GM19452 (cell line): ENCODE data around the gene ELOVL6.
"Not testable (repeated sequence)": the region's sequence is repeated elsewhere in the genome, so short reads cannot be mapped to it uniquely, and the experiment has no call there.

ENCODE experiments used
- ATAC-seq: cut with Tn5 transposase; IDR thresholded peaks from one replicate; pipeline ENCODE4 v1.9.1; 2021; ENCODE audit not compliant: unreplicated experiment

ELOVL6 gene

GRCh38 chr4:110039164-110039563 is 159.3 kb downstream of the ELOVL6 start:
- ATAC-seq, result not testable (repeated sequence)

GRCh38 chr4:110034026-110034393 is 164.4 kb downstream of the ELOVL6 start:
- ATAC-seq, result peak; percentile 96

- peak; percentile 5 for ATAC-seq
Measured at GRCh38 chr4:110033355-110034025, 164.9 kb downstream of the ELOVL6 start.

GRCh38 chr4:110032603-110033002 is 165.8 kb downstream of the ELOVL6 start:
- ATAC-seq, result no peak

- ATAC-seq, result no peak
Measured at GRCh38 chr4:110025718-110026117, 172.7 kb downstream of the ELOVL6 start.

GRCh38 chr4:110025056-110025455 is 173.4 kb downstream of the ELOVL6 start:
- no peak for ATAC-seq

- ATAC-seq, result no peak
Measured at GRCh38 chr4:110022457-110022856, 176.0 kb downstream of the ELOVL6 start.

- no peak for ATAC-seq
Measured at GRCh38 chr4:110020646-110021443, 177.6 kb downstream of the ELOVL6 start.

- no peak for ATAC-seq
Measured at GRCh38 chr4:110020139-110020538, 178.3 kb downstream of the ELOVL6 start.

GRCh38 chr4:110019153-110019552 is 179.3 kb downstream of the ELOVL6 start:
- no peak for ATAC-seq

GRCh38 chr4:110014233-110014632 is 184.2 kb downstream of the ELOVL6 start:
- ATAC-seq, result no peak

GRCh38 chr4:110012917-110013316 is 185.5 kb downstream of the ELOVL6 start:
- ATAC-seq, result no peak

GRCh38 chr4:110010797-110011196 is 187.6 kb downstream of the ELOVL6 start:
- ATAC-seq, result no peak

- ATAC-seq, result no peak
Measured at GRCh38 chr4:110009550-110009949, 188.9 kb downstream of the ELOVL6 start.

- ATAC-seq, result no peak
Measured at GRCh38 chr4:110008540-110008939, 189.9 kb downstream of the ELOVL6 start.

GRCh38 chr4:110007217-110007616 is 191.2 kb downstream of the ELOVL6 start:
- ATAC-seq, result no peak

- peak; percentile 55 for ATAC-seq
Measured at GRCh38 chr4:110005461-110006056, 192.9 kb downstream of the ELOVL6 start.

GRCh38 chr4:110004556-110004955 is 193.9 kb downstream of the ELOVL6 start:
- no peak for ATAC-seq

- no peak for ATAC-seq
Measured at GRCh38 chr4:110003401-110004187, 194.8 kb downstream of the ELOVL6 start.

- no peak for ATAC-seq
Measured at GRCh38 chr4:110002326-110002725, 196.1 kb downstream of the ELOVL6 start.

- no peak for ATAC-seq
Measured at GRCh38 chr4:109999585-109999912, 198.9 kb downstream of the ELOVL6 start.
